ENCODE data around the gene SORBS1.

DNA sequence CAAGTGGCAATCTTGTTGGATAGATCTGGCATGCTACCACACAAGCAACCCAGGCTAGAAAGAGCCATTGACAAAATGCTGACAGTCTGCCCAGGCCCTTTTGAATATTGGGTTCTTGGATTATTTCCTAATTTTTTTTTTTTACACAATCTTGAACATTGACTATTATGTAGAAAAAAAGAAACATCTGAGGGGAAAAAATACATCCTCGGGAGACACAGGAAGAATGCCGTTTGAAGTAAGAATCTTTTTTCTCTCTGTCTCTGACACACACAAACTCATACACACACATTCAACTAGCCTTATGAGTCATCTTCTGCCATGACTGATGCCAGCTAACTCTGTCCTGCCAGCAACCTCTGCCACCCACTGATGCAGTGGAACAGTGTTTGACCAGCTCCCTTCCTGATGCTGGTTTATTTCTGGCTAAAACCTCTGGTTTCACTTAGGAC is 47.2 kb downstream of the SORBS1 start:
- TF ChIP-seq, protein P1, sequence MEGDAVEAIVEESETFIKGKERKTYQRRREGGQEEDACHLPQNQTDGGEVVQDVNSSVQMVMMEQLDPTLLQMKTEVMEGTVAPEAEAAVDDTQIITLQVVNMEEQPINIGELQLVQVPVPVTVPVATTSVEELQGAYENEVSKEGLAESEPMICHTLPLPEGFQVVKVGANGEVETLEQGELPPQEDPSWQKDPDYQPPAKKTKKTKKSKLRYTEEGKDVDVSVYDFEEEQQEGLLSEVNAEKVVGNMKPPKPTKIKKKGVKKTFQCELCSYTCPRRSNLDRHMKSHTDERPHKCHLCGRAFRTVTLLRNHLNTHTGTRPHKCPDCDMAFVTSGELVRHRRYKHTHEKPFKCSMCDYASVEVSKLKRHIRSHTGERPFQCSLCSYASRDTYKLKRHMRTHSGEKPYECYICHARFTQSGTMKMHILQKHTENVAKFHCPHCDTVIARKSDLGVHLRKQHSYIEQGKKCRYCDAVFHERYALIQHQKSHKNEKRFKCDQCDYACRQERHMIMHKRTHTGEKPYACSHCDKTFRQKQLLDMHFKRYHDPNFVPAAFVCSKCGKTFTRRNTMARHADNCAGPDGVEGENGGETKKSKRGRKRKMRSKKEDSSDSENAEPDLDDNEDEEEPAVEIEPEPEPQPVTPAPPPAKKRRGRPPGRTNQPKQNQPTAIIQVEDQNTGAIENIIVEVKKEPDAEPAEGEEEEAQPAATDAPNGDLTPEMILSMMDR (IDR thresholded peaks at IDR 0.05) = no peak
- TF ChIP-seq POLR2A (IDR thresholded peaks at IDR 0.05) = peak; percentile 48
